DMS79 treated with DMSO at 0.1 percent for 48 hours (cell line): Measurements from ENCODE around the gene PCID2.

Source experiments
- DNase-seq: peaks from one replicate; lab custom pipeline; 2025; lab: John Stamatoyannopoulos, UW

Gene PCID2

DNA sequence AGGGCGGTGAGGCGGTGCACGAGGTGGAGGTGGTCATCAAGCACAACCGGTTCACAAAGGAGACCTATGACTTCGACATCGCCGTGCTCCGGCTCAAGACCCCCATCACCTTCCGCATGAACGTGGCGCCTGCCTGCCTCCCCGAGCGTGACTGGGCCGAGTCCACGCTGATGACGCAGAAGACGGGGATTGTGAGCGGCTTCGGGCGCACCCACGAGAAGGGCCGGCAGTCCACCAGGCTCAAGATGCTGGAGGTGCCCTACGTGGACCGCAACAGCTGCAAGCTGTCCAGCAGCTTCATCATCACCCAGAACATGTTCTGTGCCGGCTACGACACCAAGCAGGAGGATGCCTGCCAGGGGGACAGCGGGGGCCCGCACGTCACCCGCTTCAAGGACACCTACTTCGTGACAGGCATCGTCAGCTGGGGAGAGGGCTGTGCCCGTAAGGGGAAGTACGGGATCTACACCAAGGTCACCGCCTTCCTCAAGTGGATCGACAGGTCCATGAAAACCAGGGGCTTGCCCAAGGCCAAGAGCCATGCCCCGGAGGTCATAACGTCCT lies 59.4 kb downstream of the PCID2 start:
- no peak for DNase-seq

DNA sequence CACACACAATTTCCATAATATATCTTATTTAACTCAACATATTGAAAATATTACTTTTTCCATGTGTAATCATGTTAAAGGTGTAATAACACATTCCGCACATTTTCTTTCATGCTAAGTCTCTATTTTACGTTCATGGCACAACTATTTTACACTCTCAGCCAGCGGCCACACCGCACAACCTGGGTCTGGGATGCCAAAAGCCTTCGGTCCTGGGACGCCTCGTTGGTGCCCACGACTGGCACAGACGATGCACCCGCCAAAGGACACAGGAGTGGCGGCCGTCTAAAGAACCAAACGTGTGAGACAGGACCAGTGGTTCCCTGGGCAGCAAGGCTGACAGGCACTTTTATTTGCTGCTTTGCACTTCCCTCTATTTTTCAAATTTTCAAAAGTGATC lies 60.1 kb downstream of the PCID2 start:
- no peak for DNase-seq

DNA sequence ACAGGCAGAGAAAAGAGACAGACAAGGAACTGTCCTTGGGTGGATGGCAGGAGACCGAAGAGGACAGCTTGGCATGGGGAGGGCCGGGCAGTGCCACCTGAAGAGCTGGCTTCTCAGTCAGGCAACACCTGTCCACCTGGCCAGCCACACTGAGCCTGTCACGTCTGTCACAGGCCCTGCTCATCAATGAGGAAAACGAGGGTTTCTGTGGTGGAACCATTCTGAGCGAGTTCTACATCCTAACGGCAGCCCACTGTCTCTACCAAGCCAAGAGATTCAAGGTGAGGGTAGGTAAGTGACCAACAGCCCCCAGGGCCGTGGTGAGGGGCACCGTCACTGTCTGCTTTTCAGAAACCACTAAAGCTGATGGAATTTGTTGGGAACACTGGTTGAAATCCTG lies 61.3 kb downstream of the PCID2 start:
- DNase-seq = no peak

DNA sequence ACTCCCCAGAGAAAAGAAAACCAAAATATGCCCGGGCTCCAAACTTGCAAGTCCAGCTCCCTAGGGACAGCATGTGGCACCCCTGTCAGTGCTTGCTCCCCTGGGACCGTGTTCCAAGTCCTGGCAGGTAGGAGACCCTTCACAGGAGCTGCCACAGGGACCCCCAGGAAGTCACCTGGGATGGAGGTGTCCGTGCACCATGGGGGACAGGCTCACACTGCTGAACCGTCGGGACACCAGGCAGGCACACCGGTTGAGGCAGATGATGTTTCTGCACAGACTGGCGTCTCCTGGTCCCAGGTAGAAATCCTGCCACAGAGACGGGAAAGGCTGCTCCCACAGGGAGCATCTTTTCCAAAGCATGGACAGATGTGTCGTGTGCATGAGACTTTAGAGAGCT lies 61.7 kb downstream of the PCID2 start:
- DNase-seq = no peak

DNA sequence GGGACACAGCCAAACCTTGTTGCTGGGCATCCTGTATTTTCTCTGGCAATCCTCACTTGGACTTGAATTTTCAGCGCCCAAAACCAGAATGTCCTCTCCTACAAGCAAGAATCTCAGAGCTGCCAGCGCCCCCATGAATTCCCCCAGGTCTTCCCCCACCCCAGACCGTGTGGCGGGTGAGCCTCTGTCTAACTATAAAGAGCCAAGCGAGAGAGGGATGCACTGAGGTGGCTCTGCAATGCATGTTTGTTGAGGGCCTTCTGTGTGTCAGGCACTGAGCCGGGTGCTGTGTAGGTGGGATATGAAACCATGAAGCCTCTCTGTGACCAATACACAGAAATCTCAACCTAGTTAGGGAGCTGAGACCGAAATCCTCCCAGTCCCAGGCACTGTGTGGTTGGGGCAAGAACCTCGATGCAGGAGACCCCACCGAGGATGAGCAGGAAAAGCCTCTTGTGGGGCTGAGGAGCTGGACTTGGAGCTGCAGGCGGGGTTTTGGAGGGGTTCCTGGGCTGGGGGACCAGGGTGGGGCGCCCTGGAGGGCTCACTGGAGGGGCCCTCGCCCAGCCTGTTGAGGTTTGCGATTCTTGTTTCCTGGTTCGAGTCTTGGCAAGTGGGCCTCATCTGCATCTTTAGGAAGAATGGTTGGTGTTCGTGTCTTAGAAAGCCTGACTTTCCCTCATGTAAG lies 62.4 kb downstream of the PCID2 start:
- no peak for DNase-seq

DNA sequence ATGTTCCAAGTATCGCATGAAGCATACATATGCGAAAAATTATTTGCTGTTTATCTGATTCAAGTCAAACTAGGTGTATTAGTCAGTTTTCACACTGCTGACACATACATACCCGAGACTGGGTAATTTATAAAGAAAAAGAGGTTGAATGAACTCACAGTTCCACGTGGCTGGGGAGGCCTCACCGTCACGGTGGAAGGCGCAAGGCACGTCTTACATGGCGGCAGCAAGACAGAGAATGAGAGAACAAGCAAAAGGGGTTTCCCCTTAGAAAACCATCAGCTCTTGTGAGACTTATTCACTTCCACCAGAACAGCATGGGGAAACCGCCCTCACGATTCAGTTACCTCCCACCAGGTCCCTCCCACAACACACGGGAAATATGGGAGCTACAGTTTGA lies 63.0 kb downstream of the PCID2 start:
- no peak for DNase-seq

DNA sequence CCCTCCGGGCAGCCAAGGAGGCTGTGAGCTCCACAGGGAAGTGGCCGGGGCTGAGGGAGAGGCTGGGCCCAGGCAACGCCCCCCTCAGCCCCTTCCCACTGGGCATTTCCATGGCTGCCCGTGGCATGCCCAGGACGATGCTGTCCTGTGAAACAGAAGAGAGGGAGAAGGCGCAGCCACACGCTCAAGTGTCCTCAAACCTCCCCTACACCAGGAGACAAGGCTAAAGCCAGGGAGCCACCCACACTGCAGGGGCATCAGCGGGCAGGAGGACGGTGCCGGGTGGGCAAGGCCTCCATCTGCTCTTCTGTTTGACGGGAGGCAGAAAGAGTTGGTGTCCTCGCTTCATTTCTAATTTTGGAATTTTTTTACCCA lies 64.2 kb downstream of the PCID2 start:
- DNase-seq = no peak

DNA sequence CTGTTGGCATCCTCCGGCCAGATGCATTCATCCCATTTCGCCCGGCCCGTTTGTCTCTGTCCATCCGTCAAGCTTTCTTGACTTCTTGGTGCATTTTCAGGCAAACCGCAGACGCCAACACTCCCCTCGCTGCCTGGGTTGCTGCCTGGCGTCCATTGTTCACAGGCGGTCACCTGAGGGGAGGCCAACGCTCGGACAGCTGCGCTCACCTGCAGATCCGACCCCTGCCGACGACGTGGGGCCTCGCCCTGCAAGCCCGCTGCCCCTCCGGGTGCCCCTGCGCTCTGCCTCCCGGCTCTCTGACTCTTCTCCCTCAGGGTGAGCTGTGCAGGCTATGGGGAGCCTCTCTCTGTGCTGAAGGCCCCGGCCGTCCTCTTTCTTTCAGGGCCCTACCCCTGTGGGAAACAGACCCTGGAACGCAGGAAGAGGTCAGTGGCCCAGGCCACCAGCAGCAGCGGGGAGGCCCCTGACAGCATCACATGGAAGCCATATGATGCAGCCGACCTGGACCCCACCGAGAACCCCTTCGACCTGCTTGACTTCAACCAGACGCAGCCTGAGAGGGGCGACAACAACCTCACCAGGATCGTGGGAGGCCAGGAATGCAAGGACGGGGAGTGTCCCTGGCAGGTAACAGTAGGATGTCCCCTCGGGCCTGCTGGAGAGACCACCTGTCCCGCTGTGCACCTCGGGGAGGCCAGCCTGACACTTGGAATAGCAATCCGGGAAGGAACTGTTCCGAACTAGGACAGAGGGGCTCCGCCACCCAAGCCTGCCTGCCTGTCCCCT lies 64.8 kb downstream of the PCID2 start:
- no peak for DNase-seq

DNA sequence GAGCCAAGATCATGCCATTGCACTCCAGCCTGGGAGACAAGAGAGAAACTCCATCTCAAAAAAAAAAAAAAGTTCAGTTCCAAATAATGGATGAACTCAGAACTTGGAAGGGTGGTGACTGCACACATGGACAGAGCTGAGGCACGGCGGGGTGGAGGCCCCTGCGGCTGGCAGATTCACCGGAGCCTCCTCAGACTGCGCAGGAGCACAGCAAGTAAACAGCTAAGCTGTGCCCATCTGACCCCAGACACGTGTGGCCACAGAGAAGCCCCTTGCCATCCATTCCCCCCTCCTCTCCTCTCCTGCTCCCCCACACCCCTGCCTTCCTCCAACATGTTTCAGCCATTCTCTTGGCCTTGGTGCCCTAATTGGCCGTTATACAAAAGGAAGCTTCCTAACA lies 65.6 kb downstream of the PCID2 start:
- no peak for DNase-seq

DNA sequence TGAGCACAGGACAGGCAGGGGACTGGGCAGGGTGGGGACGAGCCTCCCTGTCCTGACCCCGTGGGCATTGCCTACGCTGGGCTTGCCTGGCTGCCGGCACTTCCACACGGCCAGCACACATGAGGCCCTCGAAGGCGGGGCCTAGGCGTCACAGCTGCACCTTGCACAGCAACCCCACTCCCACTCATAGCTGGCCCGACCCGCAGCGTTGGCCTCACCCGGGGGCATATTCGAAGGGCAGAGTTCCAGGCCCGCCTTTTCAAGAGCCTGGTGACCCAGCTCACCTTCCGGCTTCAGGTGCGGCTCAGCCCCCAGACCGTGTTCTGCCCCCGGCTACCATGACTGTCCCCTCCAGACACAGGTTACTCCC lies 66.9 kb downstream of the PCID2 start:
- DNase-seq = no peak

DNA sequence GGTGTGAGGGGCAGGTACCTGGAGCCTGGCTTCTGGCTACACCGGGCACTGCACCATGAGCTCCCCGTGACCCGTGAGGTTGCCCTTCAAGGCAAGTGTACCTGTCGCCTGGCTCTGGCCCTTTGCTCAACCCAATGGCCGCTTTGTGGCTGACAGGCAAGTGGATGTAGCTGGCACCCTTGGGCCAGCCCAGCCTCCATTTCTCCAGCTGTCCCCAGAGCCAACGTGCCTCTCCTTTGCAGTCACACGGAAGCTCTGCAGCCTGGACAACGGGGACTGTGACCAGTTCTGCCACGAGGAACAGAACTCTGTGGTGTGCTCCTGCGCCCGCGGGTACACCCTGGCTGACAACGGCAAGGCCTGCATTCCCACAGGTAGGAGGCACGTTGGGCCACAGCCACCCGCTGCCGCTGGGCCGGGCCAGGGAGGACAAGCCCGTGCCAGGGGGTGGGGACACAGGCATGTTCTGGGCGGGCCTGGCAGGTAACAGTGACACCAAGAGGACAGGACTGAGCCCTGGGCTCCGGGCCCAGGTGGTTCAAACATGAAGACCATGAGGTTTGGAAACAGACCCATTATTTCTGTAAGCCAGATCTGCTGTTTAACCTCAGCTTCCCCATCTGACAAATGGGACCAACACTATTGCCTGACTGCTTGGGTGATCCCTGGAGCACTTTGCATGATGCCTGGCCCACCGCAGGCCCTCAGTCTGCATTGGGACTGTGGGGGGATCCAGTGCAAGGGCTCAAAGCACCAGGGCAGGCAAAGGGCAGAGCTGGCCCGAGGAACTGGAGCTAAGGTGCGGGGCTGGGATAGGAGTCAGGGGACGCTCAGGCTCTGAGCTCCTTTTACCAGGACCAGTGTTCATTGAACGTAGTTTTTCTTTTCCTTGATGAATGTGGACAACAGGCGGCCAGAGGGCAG lies 67.5 kb downstream of the PCID2 start:
- DNase-seq = no peak

DNA sequence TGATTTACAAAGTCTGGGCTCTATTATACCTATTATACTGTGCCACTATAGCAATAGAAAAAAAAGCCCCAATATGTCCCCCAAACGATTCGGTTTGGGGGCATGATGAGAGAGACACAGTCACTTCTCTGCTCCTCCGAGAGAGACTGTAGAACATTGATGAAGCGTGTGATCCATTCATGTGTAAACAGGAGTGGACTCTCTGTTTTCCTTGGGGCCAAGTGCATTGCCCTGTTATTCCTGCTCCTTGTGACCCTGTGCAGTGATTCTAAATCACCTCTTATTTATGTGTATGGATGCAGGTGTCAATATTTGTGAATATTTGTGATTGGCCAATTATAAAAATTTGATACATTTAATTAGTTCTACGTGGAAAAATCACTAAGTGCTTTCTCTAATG lies 68.9 kb downstream of the PCID2 start:
- DNase-seq = no peak

DNA sequence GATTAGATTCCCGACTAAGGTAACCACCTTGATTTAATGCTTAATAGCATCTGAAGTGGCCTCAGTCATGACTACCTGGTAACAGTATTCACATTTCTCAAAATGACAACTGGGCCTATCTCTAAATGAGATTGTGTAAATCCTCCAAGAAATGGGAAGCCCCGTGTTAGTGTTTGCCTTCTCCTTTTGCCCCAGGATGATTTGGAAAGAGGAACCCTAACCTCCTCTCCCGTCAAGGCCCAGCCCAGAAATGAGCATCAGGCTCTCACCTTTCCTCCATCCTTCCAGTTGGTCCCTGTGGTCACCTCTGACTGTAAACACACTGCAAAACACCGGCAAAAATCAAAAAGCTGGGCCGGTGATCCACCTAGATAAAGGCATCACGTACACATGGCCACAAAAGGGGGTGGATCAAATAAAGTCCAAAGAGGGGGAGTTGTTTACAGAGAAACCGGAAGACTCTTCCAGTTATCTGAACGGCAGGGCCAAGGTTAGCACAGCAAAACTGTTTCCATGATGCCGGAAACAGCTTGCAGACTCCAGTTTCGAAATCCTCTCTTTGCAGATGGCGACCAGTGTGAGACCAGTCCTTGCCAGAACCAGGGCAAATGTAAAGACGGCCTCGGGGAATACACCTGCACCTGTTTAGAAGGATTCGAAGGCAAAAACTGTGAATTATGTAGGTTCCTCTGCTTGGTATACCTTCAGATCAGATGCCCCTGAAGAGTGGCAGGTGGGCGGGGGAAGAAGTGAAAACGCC lies 69.5 kb downstream of the PCID2 start:
- DNase-seq = no peak

DNA sequence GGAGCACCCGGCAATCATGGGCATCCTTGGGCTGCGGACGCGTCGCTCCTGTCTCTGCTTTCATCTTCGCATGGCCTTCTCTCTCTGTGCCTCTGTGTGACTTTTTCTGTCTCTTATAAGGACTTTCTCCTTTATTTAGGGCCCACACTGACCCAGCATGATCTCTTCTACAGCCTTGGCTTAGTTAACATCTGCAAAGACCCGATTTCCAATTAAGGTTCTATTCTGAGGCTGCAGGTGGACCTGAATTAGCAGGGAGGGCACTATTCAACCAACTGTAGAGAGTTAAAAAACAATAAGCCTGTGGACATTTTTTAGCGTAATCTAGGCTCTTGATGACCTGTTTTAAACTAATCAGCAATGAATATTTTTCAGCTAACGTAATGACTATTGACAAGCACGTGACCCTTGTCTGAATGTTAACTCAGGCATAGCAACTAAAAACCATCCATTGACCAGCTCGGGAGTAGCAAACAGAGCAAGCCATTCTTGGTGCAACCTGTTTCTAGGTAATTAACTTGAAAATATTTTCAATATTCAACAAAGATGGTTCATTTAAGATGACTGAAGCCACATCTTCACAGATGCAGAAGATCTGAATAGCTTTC lies 70.7 kb downstream of the PCID2 start:
- no peak for DNase-seq

DNA sequence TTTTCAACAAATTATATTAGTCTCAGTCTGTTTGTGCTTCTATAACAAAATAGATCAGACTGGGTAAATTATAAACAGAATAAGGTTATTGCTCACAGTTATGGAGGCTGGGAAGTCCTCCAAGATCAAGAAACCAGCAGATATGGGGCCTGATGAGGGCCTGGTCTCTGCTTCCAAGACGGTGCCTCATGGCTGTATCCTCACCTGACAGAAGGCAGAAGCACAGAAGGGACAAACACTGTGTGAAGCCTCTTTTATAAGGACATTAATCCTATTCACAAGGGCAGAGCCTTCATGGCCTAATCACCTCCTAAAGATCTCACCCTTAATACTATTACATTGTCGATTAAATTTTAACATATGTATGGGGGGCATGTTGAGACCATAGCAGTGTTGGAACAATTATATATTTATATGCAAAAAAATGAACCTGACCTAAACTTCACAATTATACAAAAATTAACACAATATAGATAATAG lies 73.1 kb downstream of the PCID2 start:
- DNase-seq = no peak

DNA sequence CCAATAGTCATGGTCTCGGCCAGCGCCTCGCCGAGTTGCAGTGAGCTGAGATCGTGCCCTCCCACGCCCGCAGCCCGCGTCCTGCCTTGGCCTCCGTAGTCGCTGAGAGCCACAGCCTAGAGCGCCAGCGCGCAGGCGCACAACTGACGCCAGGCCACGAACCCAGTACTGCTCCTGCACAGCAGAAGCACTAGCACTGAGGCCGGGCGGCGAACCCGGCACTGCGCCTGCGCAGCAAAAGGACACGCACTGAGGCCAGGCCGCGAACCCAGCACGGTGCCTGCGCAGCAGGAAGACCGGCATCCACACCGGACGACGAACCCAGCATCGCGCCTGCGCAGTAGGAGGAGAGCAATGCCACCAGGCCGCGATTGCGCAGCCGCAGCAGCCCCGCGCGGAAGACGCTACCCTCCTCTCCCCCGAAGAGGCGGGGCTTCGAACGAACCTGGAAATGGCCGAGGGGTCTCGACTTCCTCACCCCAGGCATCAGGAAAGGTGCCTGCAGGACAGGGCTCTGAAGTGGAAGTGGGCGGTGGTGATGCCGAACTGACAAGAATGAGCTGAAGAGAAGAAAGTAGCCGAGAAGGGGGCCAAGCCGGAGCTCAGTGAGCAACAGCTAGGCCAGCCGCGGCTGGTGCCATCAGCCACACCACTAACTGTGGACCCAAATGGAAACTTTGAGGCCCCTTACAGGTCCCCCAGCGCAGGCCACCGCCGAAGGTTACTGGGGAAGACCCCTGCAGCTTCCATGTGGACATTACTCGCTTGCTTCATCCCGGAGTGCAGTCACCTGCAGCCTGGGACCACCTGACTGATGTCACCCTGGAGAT lies 78.3 kb downstream of the PCID2 start:
- no peak for DNase-seq

DNA sequence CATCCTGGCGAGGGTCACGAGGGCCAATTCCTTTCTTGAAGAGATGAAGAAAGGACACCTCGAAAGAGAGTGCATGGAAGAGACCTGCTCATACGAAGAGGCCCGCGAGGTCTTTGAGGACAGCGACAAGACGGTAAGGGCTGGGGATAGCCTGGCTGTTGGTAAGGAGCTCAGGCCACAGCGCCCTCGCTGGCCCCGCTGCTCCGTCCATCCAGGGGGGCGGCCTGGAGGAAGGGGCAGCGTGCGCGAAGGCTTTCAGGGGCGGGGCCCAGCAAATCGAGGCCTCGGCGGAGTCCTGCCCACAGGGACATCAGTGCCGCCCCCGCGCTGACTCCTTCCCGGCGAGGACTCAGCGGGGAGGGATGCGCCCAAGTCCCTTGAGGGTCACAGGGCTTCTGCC lies 79.0 kb downstream of the PCID2 start:
- no peak for DNase-seq
